GM19025 (cell line): Measurements from ENCODE around the gene BMF.
"Not testable (repeated sequence)": the region's sequence is repeated elsewhere in the genome, so short reads cannot be mapped to it uniquely, and the experiment has no call there.

Experiments
- ATAC-seq: cut with Tn5 transposase; IDR thresholded peaks from one replicate; pipeline ENCODE4 v1.9.1; 2021; ENCODE audit warnings: mild to moderate bottlenecking, low read depth, moderate library complexity; ENCODE audit not compliant: unreplicated experiment

The BMF gene

DNA sequence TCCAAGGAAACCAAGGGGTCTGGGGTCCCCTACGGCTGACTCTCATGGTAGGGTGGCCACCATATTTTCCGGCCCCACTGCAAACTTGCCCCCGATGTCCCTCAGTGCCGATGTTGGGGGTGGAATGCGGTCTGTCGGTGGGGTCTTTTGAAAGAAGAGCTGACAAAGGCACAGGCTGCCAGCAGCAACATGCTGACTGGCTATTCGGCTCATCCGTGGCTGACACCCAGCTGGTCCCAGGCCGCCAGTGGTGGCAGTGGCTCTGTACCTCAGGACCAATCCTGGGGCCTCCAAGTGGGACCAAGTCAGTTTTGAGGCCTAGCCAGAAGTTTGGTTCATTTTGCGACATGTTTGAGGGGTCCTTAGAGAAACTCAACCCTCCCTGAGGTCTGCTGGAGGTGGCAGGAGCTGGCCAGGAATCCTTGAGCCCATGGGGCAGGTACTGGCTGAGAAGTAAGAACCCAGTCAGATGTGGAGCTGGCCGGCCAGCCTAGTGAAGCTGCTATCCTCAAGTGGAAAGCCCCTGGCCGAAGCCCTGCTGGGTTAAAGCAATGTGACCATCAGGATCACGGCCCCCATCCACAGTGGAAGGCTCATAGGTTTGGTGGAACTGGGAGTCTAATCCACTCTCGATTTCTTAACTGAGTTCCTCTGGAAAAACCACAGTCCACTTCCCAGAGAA lies 17.8 kb downstream of the BMF start:
- ATAC-seq = no peak

DNA sequence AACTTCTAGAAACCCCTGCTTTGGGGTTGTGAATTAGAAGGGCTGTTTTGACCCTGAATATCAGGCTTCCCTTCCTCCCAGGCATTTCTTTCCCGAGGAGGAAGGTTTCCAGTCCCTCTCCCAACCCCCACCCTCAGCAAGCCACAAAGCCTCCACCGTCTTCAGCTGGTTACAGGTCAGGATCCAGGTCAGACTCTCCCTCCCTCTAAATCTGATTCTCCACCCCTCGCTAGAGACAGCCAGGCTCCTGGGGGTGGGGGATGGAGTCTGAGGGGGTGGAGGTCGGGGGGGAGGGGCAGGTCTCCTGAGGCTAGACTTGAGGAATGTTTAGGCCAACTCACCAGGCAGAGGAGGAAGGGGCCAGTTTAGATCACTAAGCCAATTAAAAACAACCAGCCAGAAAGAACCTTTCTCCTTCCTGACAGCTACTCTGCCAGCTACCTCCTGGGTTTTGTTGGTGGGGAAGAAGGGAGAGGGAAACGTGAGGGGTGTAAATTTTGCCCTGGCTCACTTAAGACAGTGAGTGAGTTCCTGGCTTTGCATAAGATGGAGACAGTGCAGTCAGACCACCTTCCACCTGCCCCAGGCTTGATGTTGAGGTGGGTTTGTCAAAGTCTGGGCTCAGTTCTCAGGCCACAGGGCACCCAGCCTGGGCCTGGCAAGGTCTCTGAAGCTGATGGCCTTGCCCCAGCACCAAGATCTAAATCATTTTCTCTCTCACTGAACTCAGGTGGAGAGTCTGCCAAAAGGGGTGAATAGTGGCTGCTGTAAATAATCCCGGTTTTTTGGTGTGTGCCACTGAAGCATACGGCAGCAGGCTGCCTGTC lies 19.5 kb downstream of the BMF start:
- ATAC-seq = no peak

GRCh38 chr15:40087991-40088928 lies 20.4 kb downstream of the BMF start:
- ATAC-seq = no peak

GRCh38 chr15:40087068-40087810 lies 21.4 kb downstream of the BMF start:
- no peak for ATAC-seq

DNA sequence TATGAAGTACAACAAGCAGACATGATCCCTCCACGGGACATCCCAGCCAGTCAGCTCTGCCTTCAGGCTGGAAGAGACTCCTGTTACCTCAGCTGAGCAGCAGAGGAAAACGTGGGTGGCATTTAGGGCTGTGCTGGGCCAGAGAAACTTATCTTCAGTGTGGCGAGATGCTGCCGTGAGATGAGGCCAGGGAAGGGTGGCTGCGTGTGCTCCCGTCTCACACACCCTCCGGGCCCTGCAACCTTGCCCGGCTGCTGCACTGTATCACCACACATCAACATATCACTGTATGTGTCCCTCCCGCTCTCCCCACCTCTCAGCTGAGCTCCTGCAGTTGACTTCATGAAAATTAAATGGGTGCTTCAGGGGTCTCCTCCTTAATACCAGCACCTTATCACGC lies 23.4 kb downstream of the BMF start:
- no peak for ATAC-seq

DNA sequence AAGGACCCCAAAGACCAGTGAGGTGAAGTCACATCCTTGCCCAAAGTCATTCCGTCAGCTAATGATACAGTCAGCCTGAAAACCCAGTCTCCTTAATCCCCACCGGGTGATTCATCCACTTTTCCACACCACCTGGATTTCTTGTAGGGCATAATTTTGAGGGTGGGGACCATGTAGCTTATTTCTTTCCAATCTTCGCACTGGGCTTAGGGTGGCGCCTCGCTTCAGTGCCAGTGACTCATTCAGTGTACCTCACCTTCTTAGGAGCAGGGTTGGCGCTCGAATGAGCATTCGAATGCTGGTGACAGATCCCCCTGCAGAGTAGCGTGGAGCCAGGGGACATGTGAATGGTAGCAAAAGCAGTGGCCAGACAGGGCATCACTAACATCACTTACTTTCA lies 24.0 kb downstream of the BMF start:
- no peak for ATAC-seq

GRCh38 chr15:40082195-40082883 lies 26.3 kb downstream of the BMF start:
- no peak for ATAC-seq

- ATAC-seq = no peak
Observed at GRCh38 chr15:40081691-40082194, 26.9 kb downstream of the BMF start.

- ATAC-seq = no peak
Observed at GRCh38 chr15:40080847-40081246, 27.8 kb downstream of the BMF start.

- no peak for ATAC-seq
Observed at GRCh38 chr15:40080104-40080503, 28.6 kb downstream of the BMF start.

GRCh38 chr15:40079456-40079855 lies 29.2 kb downstream of the BMF start:
- no peak for ATAC-seq

GRCh38 chr15:40075298-40076044 lies 33.2 kb downstream of the BMF start:
- no peak for ATAC-seq

- not testable (repeated sequence) for ATAC-seq
Observed at GRCh38 chr15:40074656-40075055, 34.0 kb downstream of the BMF start.

DNA sequence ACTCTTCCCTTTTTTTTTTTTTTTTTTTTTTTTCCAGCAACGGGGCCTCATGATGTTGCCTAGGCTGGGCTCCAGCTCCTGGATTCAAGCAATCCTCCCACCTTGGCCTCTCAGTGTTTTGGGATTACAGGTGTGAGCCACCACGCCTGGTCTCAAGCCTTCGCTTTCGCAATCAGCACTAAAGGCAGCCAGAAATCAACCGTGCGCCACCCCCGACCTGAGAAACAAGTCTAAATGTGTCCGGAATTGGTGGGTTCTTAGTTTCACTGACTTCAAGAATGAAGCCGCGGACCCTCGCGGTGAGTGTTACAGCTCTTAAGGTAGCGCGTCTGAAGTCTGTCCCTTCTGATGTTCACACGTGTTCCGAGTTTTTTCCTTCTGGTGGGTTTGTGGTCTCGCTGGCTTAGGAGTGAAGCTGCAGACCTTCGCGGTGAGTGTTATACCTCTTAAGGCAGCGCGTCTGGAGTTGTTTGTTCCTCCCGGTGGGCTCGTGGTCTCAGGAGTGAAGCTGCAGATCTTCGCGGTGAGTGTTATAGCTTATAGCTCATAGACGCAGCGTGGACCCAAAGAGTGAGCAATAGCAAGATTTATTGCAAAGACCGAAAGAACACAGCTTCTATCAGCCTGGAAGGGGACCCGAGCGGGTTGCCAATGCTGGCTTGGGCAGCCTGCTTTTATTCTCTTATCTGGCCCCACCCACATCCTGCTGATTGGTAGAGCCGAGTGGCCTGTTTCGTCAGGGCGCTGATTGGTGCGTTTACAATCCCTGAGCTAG lies 34.8 kb downstream of the BMF start:
- ATAC-seq = not testable (repeated sequence)

GRCh38 chr15:40072216-40072990 lies 36.3 kb downstream of the BMF start:
- no peak for ATAC-seq

- ATAC-seq = no peak
Observed at GRCh38 chr15:40070608-40071218, 38.0 kb downstream of the BMF start.

- no peak for ATAC-seq
Observed at GRCh38 chr15:40070166-40070557, 38.5 kb downstream of the BMF start.
